ENCODE measurements around the gene ABAT. TPM values are rescaled to one million over a fixed set of nuclear protein-coding genes. Genes with fewer than 3 reads are reported as not detected.

ABAT gene
- total RNA-seq, 1 donor from 2014 or later, result 23.3 TPM

GRCh38 chr16:8819411-8820034 is 145.1 kb downstream of the ABAT start:
- no peak for TF ChIP-seq CTCF (IDR thresholded peaks at IDR 0.05; ENCODE audit: insufficient read depth, low read depth, low read length)
- TF ChIP-seq EZH2 (IDR thresholded peaks at IDR 0.05; ENCODE audit: insufficient read depth, low read length), result no peak
- Histone ChIP-seq H4K20me1 (ENCODE audit: insufficient read depth, low read length) (peaks cover 74% of the 10 kb centered on the region), H3K9ac (ENCODE audit: low read length) (no peak overlapping the region), H3K4me2 (ENCODE audit: low read length) (no peak overlapping the region), H3K27ac (ENCODE audit: low read depth, low read length) (no peak overlapping the region), H3K9me3 (ENCODE audit: insufficient read depth, low read depth, low read length) (no peaks in the 10 kb centered on the region), H3K4me3 (ENCODE audit: insufficient read depth, low read depth, low read length) (no peak overlapping the region), H3K36me3 (ENCODE audit: insufficient read depth, low read length) (peaks cover 65% of the 10 kb centered on the region), H3K79me2 (ENCODE audit: insufficient read depth, low read length) (peaks cover 44% of the 10 kb centered on the region), H3K27me3 (ENCODE audit: insufficient read depth, low read length) (no peaks in the 10 kb centered on the region), H3K4me1 (ENCODE audit: insufficient read depth, low read length) (no peaks in the 10 kb centered on the region), H2AFZ (ENCODE audit: low read depth, low read length) (no peak overlapping the region)
- DNase-seq (ENCODE audit: low read depth), result no peak
- H3K4me1 Mint-ChIP-seq (ENCODE audit: low read depth, unreplicated experiment), result peaks cover 3% of the 10 kb centered on the region
- no peaks in the 10 kb centered on the region for H3K27me3 Mint-ChIP-seq (ENCODE audit: low read depth, unreplicated experiment)
- no peak overlapping the region for H3K4me3 Mint-ChIP-seq (ENCODE audit: unreplicated experiment)
- H3K9me3 Mint-ChIP-seq (ENCODE audit: unreplicated experiment), result peaks cover 2% of the 10 kb centered on the region
- peaks cover 38% of the 10 kb centered on the region for H3K36me3 Mint-ChIP-seq (ENCODE audit: low read depth, unreplicated experiment)
- no peak overlapping the region for H3K27ac Mint-ChIP-seq (ENCODE audit: unreplicated experiment)
- no peak for FAIRE-seq

GRCh38 chr16:8822403-8822802 is 148.0 kb downstream of the ABAT start:
- Mint-ChIP-seq H3K36me3 (ENCODE audit: low read depth, unreplicated experiment) (peaks cover 26% of the 10 kb centered on the region), H3K27ac (ENCODE audit: unreplicated experiment) (no peak overlapping the region), H3K27me3 (ENCODE audit: low read depth, unreplicated experiment) (no peaks in the 10 kb centered on the region), H3K4me1 (ENCODE audit: low read depth, unreplicated experiment) (peaks cover 3% of the 10 kb centered on the region), H3K9me3 (ENCODE audit: unreplicated experiment) (peaks cover 2% of the 10 kb centered on the region), H3K4me3 (ENCODE audit: unreplicated experiment) (no peak overlapping the region)
- Histone ChIP-seq H3K9ac (ENCODE audit: low read length) (no peak overlapping the region), H3K27ac (ENCODE audit: low read depth, low read length) (no peak overlapping the region), H3K4me2 (ENCODE audit: low read length) (no peak overlapping the region), H3K36me3 (ENCODE audit: insufficient read depth, low read length) (peaks cover 51% of the 10 kb centered on the region), H2AFZ (ENCODE audit: low read depth, low read length) (no peak overlapping the region), H3K4me1 (ENCODE audit: insufficient read depth, low read length) (no peaks in the 10 kb centered on the region), H3K9me3 (ENCODE audit: insufficient read depth, low read depth, low read length) (no peaks in the 10 kb centered on the region), H3K27me3 (ENCODE audit: insufficient read depth, low read length) (no peaks in the 10 kb centered on the region), H4K20me1 (ENCODE audit: insufficient read depth, low read length) (peaks cover 55% of the 10 kb centered on the region), H3K79me2 (ENCODE audit: insufficient read depth, low read length) (peaks cover 39% of the 10 kb centered on the region), H3K4me3 (ENCODE audit: insufficient read depth, low read depth, low read length) (no peak overlapping the region)
- FAIRE-seq (no peak), DNase-seq (ENCODE audit: low read depth) (no peak)
- TF ChIP-seq CTCF (IDR thresholded peaks at IDR 0.05; ENCODE audit: insufficient read depth, low read depth, low read length) (no peak), EZH2 (IDR thresholded peaks at IDR 0.05; ENCODE audit: insufficient read depth, low read length) (no peak)

- Histone ChIP-seq H2AFZ (ENCODE audit: low read depth, low read length) (no peak overlapping the region), H3K9me3 (ENCODE audit: insufficient read depth, low read depth, low read length) (no peaks in the 10 kb centered on the region), H3K27ac (ENCODE audit: low read depth, low read length) (no peak overlapping the region), H3K4me1 (ENCODE audit: insufficient read depth, low read length) (peaks cover 10% of the 10 kb centered on the region), H3K9ac (ENCODE audit: low read length) (no peak overlapping the region), H3K36me3 (ENCODE audit: insufficient read depth, low read length) (peaks cover 41% of the 10 kb centered on the region), H4K20me1 (ENCODE audit: insufficient read depth, low read length) (peaks cover 58% of the 10 kb centered on the region), H3K79me2 (ENCODE audit: insufficient read depth, low read length) (peaks cover 41% of the 10 kb centered on the region), H3K4me3 (ENCODE audit: insufficient read depth, low read depth, low read length) (no peak overlapping the region), H3K4me2 (ENCODE audit: low read length) (no peak overlapping the region), H3K27me3 (ENCODE audit: insufficient read depth, low read length) (no peaks in the 10 kb centered on the region)
- DNase-seq (ENCODE audit: low read depth), result no peak
- Mint-ChIP-seq H3K27me3 (ENCODE audit: low read depth, unreplicated experiment) (no peaks in the 10 kb centered on the region), H3K27ac (ENCODE audit: unreplicated experiment) (peak overlapping the region; percentile 34), H3K4me3 (ENCODE audit: unreplicated experiment) (no peak overlapping the region), H3K4me1 (ENCODE audit: low read depth, unreplicated experiment) (peaks cover 14% of the 10 kb centered on the region), H3K36me3 (ENCODE audit: low read depth, unreplicated experiment) (peaks cover 26% of the 10 kb centered on the region), H3K9me3 (ENCODE audit: unreplicated experiment) (no peaks in the 10 kb centered on the region)
- no peak for FAIRE-seq
- no peak for TF ChIP-seq EZH2 (IDR thresholded peaks at IDR 0.05; ENCODE audit: insufficient read depth, low read length)
- no peak for TF ChIP-seq CTCF (IDR thresholded peaks at IDR 0.05; ENCODE audit: insufficient read depth, low read depth, low read length)
Observed at GRCh38 chr16:8826278-8826879, 152.0 kb downstream of the ABAT start.
